PC-3 (cell line): ENCODE measurements around the gene PCDHAC2. TPM values are rescaled to one million over a fixed set of nuclear protein-coding genes. Genes with fewer than 3 reads are reported as not detected.

Experiments
- ATAC-seq: fragments of 200-7000 bp; cut with Tn5 transposase; 2 replicates; pipeline ENCODE4 v1.9.1; 2020; ENCODE audit warnings: mild to moderate bottlenecking, moderate library complexity
- Bru-seq: library from RNA; stranded (reverse); fragments of 400-500 nt; gene quantifications from one replicate; lab custom pipeline; 2021; lab: Mats Ljungman, UMichigan
- BruChase-seq, 2 experiments: library from RNA; stranded (reverse); fragments of 400-500 nt; gene quantifications; one replicate each; lab custom pipeline; 2021; lab: Mats Ljungman, UMichigan
- BruUV-seq: library from RNA; stranded (reverse); fragments of 400-500 nt; replicated peaks from 2 replicates; lab custom pipeline; 2021; lab: Mats Ljungman, UMichigan
- CTCF ChIA-PET: fragments of 300-600 bp; sonication (Branson Sonifier 250); formaldehyde crosslinking; loops from one replicate; lab custom pipeline; 2022; ENCODE audit warnings: antibody characterized with exemption; lab: Charles Lee
- POLR2A ChIA-PET: fragments of 300-600 bp; sonication (Branson Sonifier 250); formaldehyde crosslinking; loops from one replicate; lab custom pipeline; 2022; ENCODE audit warnings: antibody characterized with exemption; ENCODE audit not compliant: unreplicated experiment; lab: Charles Lee
- DNase-seq: peaks from one replicate; pipeline ENCODE4 v3.0.0-alpha.2; 2015
- H2AFZ ChIP-seq: fragments of 300-600 bp; sonication (generic); 2 replicates; pipeline ENCODE4 v1.6.0; 2016; ENCODE audit warnings: antibody characterized with exemption, low read length
- H3F3A ChIP-seq: fragments of 300-600 bp; sonication (generic); one replicate; pipeline ENCODE4 v1.6.0; 2017; ENCODE audit warnings: antibody characterized with exemption, low read length, control low read depth, mild to moderate bottlenecking; ENCODE audit not compliant: unreplicated experiment
- H3K27ac ChIP-seq: fragments of 300-600 bp; sonication (generic); 2 replicates; pipeline ENCODE4 v1.5.1; 2016; ENCODE audit warnings: mild to moderate bottlenecking, low read length
- H3K27me3 ChIP-seq: fragments of 300-600 bp; sonication (generic); 2 replicates; pipeline ENCODE4 v1.6.1; 2016; ENCODE audit warnings: low read length, mixed read lengths
- H3K36me3 ChIP-seq: fragments of 300-600 bp; sonication (generic); 2 replicates; pipeline ENCODE4 v1.6.1; 2016; ENCODE audit warnings: low read depth, mixed run types, low read length, mixed read lengths
- H3K4me1 ChIP-seq: fragments of 300-600 bp; sonication (generic); 2 replicates; pipeline ENCODE4 v1.5.1; 2016; ENCODE audit warnings: low read length; ENCODE audit not compliant: insufficient read depth
- H3K4me2 ChIP-seq: fragments of 300-600 bp; sonication (generic); 2 replicates; pipeline ENCODE4 v1.6.0; 2016; ENCODE audit warnings: low read length
- H3K4me3 ChIP-seq: fragments of 300-600 bp; sonication (generic); 2 replicates; pipeline ENCODE4 v1.5.1; 2016; ENCODE audit warnings: mild to moderate bottlenecking, low read length, mixed read lengths
- H3K79me2 ChIP-seq: fragments of 300-600 bp; sonication (generic); 2 replicates; pipeline ENCODE4 v1.6.1; 2017; ENCODE audit warnings: low read length, mixed read lengths
- H3K9ac ChIP-seq: fragments of 300-600 bp; sonication (generic); 2 replicates; pipeline ENCODE4 v1.6.0; 2016; ENCODE audit warnings: mild to moderate bottlenecking, low read length
- H3K9me2 ChIP-seq: fragments of 300-600 bp; sonication (generic); replicated peaks from 2 replicates; pipeline ENCODE4 v1.6.1; 2016; ENCODE audit warnings: mixed run types, low read length, mixed read lengths
- H3K9me3 ChIP-seq: fragments of 300-600 bp; sonication (generic); 2 replicates; pipeline ENCODE4 v1.6.1; 2016; ENCODE audit warnings: low read length, mixed read lengths
- H4K20me1 ChIP-seq: fragments of 300-600 bp; sonication (generic); 2 replicates; pipeline ENCODE4 v1.6.1; 2016; ENCODE audit warnings: low read length, mixed read lengths
- EZH2 ChIP-seq: fragments of 300-600 bp; sonication (generic); IDR thresholded peaks from one replicate; pipeline ENCODE4 v1.6.1; 2017; ENCODE audit warnings: antibody characterized with exemption, mild to moderate bottlenecking, low read length; ENCODE audit not compliant: unreplicated experiment
- EZH2phosphoT487 ChIP-seq: fragments of 300-600 bp; sonication (generic); IDR thresholded peaks from 2 replicates; pipeline ENCODE4 v1.6.1; 2018; ENCODE audit warnings: mild to moderate bottlenecking, antibody characterized with exemption, low read length, borderline replicate concordance
- intact Hi-C: fragments of 100-400 bp; cut with micrococcal nuclease; formaldehyde crosslinking; loops from 2 replicates; pipeline ENCODE4 v1.9.0; 2023
- long read RNA-seq: library from polyadenylated mRNA; unstranded; transcript quantifications from one replicate; pipeline ENCODE4 v2.0.0, GENCODE V29; 2021; ENCODE audit not compliant: unreplicated experiment
- total RNA-seq: library from RNA; depleted of rRNA; stranded (reverse); fragments of >200 nt; gene quantifications from 2 replicates; pipeline ENCODE4 v1.2.3, GENCODE V29; 2014; rRNA removed
- TF ChIP-seq, protein P1 (sequence below): fragments of 300-600 bp; sonication (generic); conservative IDR thresholded peaks from 2 replicates; pipeline ENCODE4 v1.5.1; 2017; ENCODE audit warnings: antibody characterized with exemption, low read depth, mild to moderate bottlenecking, low read length

The PCDHAC2 gene, protein sequence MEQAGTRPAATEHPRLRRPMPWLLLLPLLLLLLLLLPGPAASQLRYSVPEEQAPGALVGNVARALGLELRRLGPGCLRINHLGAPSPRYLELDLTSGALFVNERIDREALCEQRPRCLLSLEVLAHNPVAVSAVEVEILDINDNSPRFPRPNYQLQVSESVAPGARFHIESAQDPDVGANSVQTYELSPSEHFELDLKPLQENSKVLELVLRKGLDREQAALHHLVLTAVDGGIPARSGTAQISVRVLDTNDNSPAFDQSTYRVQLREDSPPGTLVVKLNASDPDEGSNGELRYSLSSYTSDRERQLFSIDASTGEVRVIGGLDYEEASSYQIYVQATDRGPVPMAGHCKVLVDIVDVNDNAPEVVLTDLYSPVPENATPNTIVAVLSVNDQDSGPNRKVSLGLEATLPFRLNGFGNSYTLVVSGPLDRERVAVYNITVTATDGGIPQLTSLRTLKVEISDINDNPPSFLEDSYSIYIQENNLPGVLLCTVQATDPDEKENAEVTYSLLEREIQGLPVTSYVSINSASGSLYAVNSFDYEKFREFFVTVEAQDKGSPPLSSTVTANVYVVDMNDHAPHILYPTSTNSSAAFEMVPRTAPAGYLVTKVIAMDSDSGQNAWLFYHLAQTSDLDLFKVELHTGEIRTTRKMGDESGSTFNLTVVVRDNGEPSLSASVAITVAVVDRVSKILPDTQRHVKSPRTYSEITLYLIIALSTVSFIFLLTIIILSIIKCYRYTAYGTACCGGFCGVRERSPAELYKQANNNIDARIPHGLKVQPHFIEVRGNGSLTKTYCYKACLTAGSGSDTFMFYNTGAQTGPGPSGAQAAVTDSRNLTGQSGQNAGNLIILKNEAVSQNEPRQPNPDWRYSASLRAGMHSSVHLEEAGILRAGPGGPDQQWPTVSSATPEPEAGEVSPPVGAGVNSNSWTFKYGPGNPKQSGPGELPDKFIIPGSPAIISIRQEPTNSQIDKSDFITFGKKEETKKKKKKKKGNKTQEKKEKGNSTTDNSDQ
- total RNA-seq: 4.2 and 8.2 TPM in 2 replicates
- percentile 66 among the genes with signal in this experiment for Bru-seq, nascent RNA
- BruChase-seq, experiment 1, labeled RNA remaining after a 6-hour chase: percentile 79 among the genes with signal in this experiment
- BruChase-seq, experiment 2, labeled RNA remaining after a 2-hour chase: percentile 74 among the genes with signal in this experiment
- long read RNA-seq, full-length matches to known transcripts: 26 of 39 reads
- long read RNA-seq, partial matches to known transcripts: 2 of 39 reads
- long read RNA-seq, other reads (novel, unspliced or antisense): 11 of 39 reads

GRCh38 chr5:140966293-140967225 is at the start of gene PCDHAC2:
TSS of gene PCDHAC2 (plus strand) at chr5:140966476. CDS start at chr5:140966767, 291 bp downstream.
- peaks cover 11% of the 10 kb centered on the region; the same call in 1 of the 2 replicates for H3K79me2 ChIP-seq
- H3K4me3 ChIP-seq: peak within 1 kb of the TSS; percentile 90
- no peaks in the 10 kb centered on the region for H3K36me3 ChIP-seq
- H4K20me1 ChIP-seq: no peaks in the 10 kb centered on the region
- H3K9ac ChIP-seq: peak within 1 kb of the TSS; percentile 42; the same call in 1 of the 2 replicates
- intact Hi-C loops: loop anchor here (1.0 to 5.0 kb wide), 3 partner anchors 36 to 74 kb away; partner anchors contain the start of gene PCDHAC1
- H3K27me3 ChIP-seq: no peaks in the 10 kb centered on the region
- no peaks in the 10 kb centered on the region for H3F3A ChIP-seq
- H3K27ac ChIP-seq: no peak within 1 kb of the TSS
- peak within 1 kb of the TSS; percentile 94 for H2AFZ ChIP-seq
- ChIA-PET CTCF (interaction anchor here (0.6 to 1.4 kb wide), 4 partner anchors 74 to 145 kb away, joined by 4 to 7 read pairs (median 4); partner anchors contain the start of gene PCDHA5), POLR2A (interaction anchor here (0.6 to 1.7 kb wide), 4 partner anchors 17 to 1648 kb away, joined by 4 to 6 read pairs (median 4); no protein-coding TSS in a partner anchor)
- H3K9me2 ChIP-seq: no peaks in the 10 kb centered on the region
- peak within 1 kb of the TSS; percentile 97 for H3K4me2 ChIP-seq
- DNase-seq: peak; percentile 60
- ATAC-seq: peak; percentile 79
- no peak for TF ChIP-seq EZH2
- TF ChIP-seq, protein P1, sequence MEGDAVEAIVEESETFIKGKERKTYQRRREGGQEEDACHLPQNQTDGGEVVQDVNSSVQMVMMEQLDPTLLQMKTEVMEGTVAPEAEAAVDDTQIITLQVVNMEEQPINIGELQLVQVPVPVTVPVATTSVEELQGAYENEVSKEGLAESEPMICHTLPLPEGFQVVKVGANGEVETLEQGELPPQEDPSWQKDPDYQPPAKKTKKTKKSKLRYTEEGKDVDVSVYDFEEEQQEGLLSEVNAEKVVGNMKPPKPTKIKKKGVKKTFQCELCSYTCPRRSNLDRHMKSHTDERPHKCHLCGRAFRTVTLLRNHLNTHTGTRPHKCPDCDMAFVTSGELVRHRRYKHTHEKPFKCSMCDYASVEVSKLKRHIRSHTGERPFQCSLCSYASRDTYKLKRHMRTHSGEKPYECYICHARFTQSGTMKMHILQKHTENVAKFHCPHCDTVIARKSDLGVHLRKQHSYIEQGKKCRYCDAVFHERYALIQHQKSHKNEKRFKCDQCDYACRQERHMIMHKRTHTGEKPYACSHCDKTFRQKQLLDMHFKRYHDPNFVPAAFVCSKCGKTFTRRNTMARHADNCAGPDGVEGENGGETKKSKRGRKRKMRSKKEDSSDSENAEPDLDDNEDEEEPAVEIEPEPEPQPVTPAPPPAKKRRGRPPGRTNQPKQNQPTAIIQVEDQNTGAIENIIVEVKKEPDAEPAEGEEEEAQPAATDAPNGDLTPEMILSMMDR: no peak
- TF ChIP-seq EZH2phosphoT487: 0 out of 2 replicates have a peak, but pooled peaks have one; percentile 50
- no peaks in the 10 kb centered on the region for H3K9me3 ChIP-seq
- H3K4me1 ChIP-seq: peaks cover 21% of the 10 kb centered on the region
- no TSS peak for BruUV-seq

DNA sequence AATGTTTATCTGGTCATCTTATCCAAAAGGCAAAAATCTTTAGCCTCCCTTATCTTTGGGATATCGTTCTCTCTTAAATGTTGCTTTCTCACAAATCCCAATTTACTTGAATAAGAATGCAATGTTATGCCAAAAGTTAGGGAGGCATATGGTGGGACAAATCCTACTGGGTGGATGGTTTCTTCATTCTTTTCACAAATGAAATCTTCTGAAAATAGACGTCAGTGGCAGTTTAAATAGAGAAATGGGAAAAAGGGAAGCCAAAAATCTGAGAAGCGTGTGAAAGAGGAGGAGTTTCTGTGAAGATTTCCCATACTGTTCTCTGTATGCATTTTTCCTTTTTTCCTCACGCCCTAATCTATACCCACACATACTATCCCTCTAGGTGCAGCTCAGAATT is 42.7 kb upstream of the PCDHAC2 start:
- Histone ChIP-seq H3F3A (no peaks in the 10 kb centered on the region), H3K79me2 (peaks cover 12% of the 10 kb centered on the region; the same call in 1 of the 2 replicates), H3K9me2 (no peaks in the 10 kb centered on the region), H3K27me3 (no peaks in the 10 kb centered on the region), H2AFZ (no peak overlapping the region), H3K36me3 (no peaks in the 10 kb centered on the region), H4K20me1 (no peaks in the 10 kb centered on the region), H3K27ac (no peak overlapping the region), H3K4me2 (no peak overlapping the region), H3K9me3 (no peaks in the 10 kb centered on the region), H3K9ac (no peak overlapping the region), H3K4me3 (no peak overlapping the region), H3K4me1 (peaks cover 8% of the 10 kb centered on the region)
- TF ChIP-seq, protein P1: no peak
- no peak for TF ChIP-seq EZH2phosphoT487
- TF ChIP-seq EZH2: no peak
- POLR2A ChIA-PET: no interaction called here
- DNase-seq (no peak), ATAC-seq (no peak)
- intact Hi-C loops: no loop called here
- CTCF ChIA-PET: no interaction called here
- no TSS peak for BruUV-seq
